Measurements from ENCODE around the gene ASAH2B.
"Not testable (repeated sequence)": the region's sequence is repeated elsewhere in the genome, so short reads cannot be mapped to it uniquely, and the experiment has no call there.

The ASAH2B gene

GRCh38 chr10:50739618-50740292 is at the start of gene ASAH2B:
Gene ASAH2B (plus strand): TSS chr10:50739936. CDS start chr10:50745131, 5,195 bp downstream.
- H3K36me3 ChIP-seq (ENCODE audit: control insufficient read depth in 2 of 2, insufficient read depth in 2 of 2, low read length in 2 of 2): no peaks in the 10 kb centered on the region
- peak within 1 kb of the TSS; percentile 48 to 76 for H3K27ac ChIP-seq (ENCODE audit: low read depth in 2 of 2, low read length in 2 of 2)
- H3K9ac ChIP-seq (ENCODE audit: low read depth in 1 of 2, low read length in 2 of 2): peak within 1 kb of the TSS; percentile 75
- no peaks in the 10 kb centered on the region for H3K9me3 ChIP-seq (ENCODE audit: control insufficient read depth in 2 of 2, low read length in 2 of 2)
- peaks cover 2 to 3% of the 10 kb centered on the region in 2 donors for H3K4me1 ChIP-seq (ENCODE audit: control insufficient read depth in 2 of 2, insufficient read depth in 2 of 2, low read length in 2 of 2)
- peak within 1 kb of the TSS; percentile 92 to 93 for H3K4me3 ChIP-seq (ENCODE audit: low read length in 2 of 2)
- no peaks in the 10 kb centered on the region for H3K27me3 ChIP-seq (ENCODE audit: control insufficient read depth in 2 of 2, insufficient read depth in 2 of 2, low read length in 2 of 2)

- H3K27me3 ChIP-seq (ENCODE audit: control insufficient read depth in 2 of 2, insufficient read depth in 2 of 2, low read length in 2 of 2); H3K27ac ChIP-seq (ENCODE audit: low read depth in 2 of 2, low read length in 2 of 2); H3K4me1 ChIP-seq (ENCODE audit: control insufficient read depth in 2 of 2, insufficient read depth in 2 of 2, low read length in 2 of 2); H3K9ac ChIP-seq (ENCODE audit: low read depth in 1 of 2, low read length in 2 of 2); H3K36me3 ChIP-seq (ENCODE audit: control insufficient read depth in 2 of 2, insufficient read depth in 2 of 2, low read length in 2 of 2); H3K4me3 ChIP-seq (ENCODE audit: low read length in 2 of 2); H3K9me3 ChIP-seq (ENCODE audit: control insufficient read depth in 2 of 2, low read length in 2 of 2): not testable (repeated sequence)
Measured at GRCh38 chr10:50697819-50698218, 41.9 kb upstream of the ASAH2B start.

GRCh38 chr10:50701947-50702346 is 37.8 kb upstream of the ASAH2B start:
- H3K27me3 ChIP-seq (ENCODE audit: control insufficient read depth in 2 of 2, insufficient read depth in 2 of 2, low read length in 2 of 2); H3K27ac ChIP-seq (ENCODE audit: low read depth in 2 of 2, low read length in 2 of 2); H3K36me3 ChIP-seq (ENCODE audit: control insufficient read depth in 2 of 2, insufficient read depth in 2 of 2, low read length in 2 of 2); H3K4me3 ChIP-seq (ENCODE audit: low read length in 2 of 2); H3K4me1 ChIP-seq (ENCODE audit: control insufficient read depth in 2 of 2, insufficient read depth in 2 of 2, low read length in 2 of 2); H3K9me3 ChIP-seq (ENCODE audit: control insufficient read depth in 2 of 2, low read length in 2 of 2); H3K9ac ChIP-seq (ENCODE audit: low read depth in 1 of 2, low read length in 2 of 2): not testable (repeated sequence)

- H3K27ac ChIP-seq (ENCODE audit: low read depth in 2 of 2, low read length in 2 of 2); H3K9ac ChIP-seq (ENCODE audit: low read depth in 1 of 2, low read length in 2 of 2); H3K36me3 ChIP-seq (ENCODE audit: control insufficient read depth in 2 of 2, insufficient read depth in 2 of 2, low read length in 2 of 2); H3K9me3 ChIP-seq (ENCODE audit: control insufficient read depth in 2 of 2, low read length in 2 of 2); H3K4me3 ChIP-seq (ENCODE audit: low read length in 2 of 2); H3K27me3 ChIP-seq (ENCODE audit: control insufficient read depth in 2 of 2, insufficient read depth in 2 of 2, low read length in 2 of 2); H3K4me1 ChIP-seq (ENCODE audit: control insufficient read depth in 2 of 2, insufficient read depth in 2 of 2, low read length in 2 of 2): not testable (repeated sequence)
Measured at GRCh38 chr10:50702997-50703396, 36.7 kb upstream of the ASAH2B start.

- not testable (repeated sequence) for H3K9ac ChIP-seq (ENCODE audit: low read depth in 1 of 2, low read length in 2 of 2); H3K27ac ChIP-seq (ENCODE audit: low read depth in 2 of 2, low read length in 2 of 2); H3K27me3 ChIP-seq (ENCODE audit: control insufficient read depth in 2 of 2, insufficient read depth in 2 of 2, low read length in 2 of 2); H3K36me3 ChIP-seq (ENCODE audit: control insufficient read depth in 2 of 2, insufficient read depth in 2 of 2, low read length in 2 of 2); H3K9me3 ChIP-seq (ENCODE audit: control insufficient read depth in 2 of 2, low read length in 2 of 2); H3K4me1 ChIP-seq (ENCODE audit: control insufficient read depth in 2 of 2, insufficient read depth in 2 of 2, low read length in 2 of 2); H3K4me3 ChIP-seq (ENCODE audit: low read length in 2 of 2)
Measured at GRCh38 chr10:50704436-50705079, 35.2 kb upstream of the ASAH2B start.

GRCh38 chr10:50706006-50706405 is 33.7 kb upstream of the ASAH2B start:
- H3K27me3 ChIP-seq (ENCODE audit: control insufficient read depth in 2 of 2, insufficient read depth in 2 of 2, low read length in 2 of 2); H3K4me3 ChIP-seq (ENCODE audit: low read length in 2 of 2); H3K4me1 ChIP-seq (ENCODE audit: control insufficient read depth in 2 of 2, insufficient read depth in 2 of 2, low read length in 2 of 2); H3K9ac ChIP-seq (ENCODE audit: low read depth in 1 of 2, low read length in 2 of 2); H3K9me3 ChIP-seq (ENCODE audit: control insufficient read depth in 2 of 2, low read length in 2 of 2); H3K27ac ChIP-seq (ENCODE audit: low read depth in 2 of 2, low read length in 2 of 2); H3K36me3 ChIP-seq (ENCODE audit: control insufficient read depth in 2 of 2, insufficient read depth in 2 of 2, low read length in 2 of 2): not testable (repeated sequence)

- not testable (repeated sequence) for H3K9ac ChIP-seq (ENCODE audit: low read depth in 1 of 2, low read length in 2 of 2); H3K9me3 ChIP-seq (ENCODE audit: control insufficient read depth in 2 of 2, low read length in 2 of 2); H3K4me1 ChIP-seq (ENCODE audit: control insufficient read depth in 2 of 2, insufficient read depth in 2 of 2, low read length in 2 of 2); H3K4me3 ChIP-seq (ENCODE audit: low read length in 2 of 2); H3K27me3 ChIP-seq (ENCODE audit: control insufficient read depth in 2 of 2, insufficient read depth in 2 of 2, low read length in 2 of 2); H3K27ac ChIP-seq (ENCODE audit: low read depth in 2 of 2, low read length in 2 of 2); H3K36me3 ChIP-seq (ENCODE audit: control insufficient read depth in 2 of 2, insufficient read depth in 2 of 2, low read length in 2 of 2)
Measured at GRCh38 chr10:50710241-50710640, 29.5 kb upstream of the ASAH2B start.

GRCh38 chr10:50723812-50724211 is 15.9 kb upstream of the ASAH2B start:
- H3K36me3 ChIP-seq (ENCODE audit: control insufficient read depth in 2 of 2, insufficient read depth in 2 of 2, low read length in 2 of 2); H3K4me3 ChIP-seq (ENCODE audit: low read length in 2 of 2); H3K27ac ChIP-seq (ENCODE audit: low read depth in 2 of 2, low read length in 2 of 2); H3K4me1 ChIP-seq (ENCODE audit: control insufficient read depth in 2 of 2, insufficient read depth in 2 of 2, low read length in 2 of 2); H3K27me3 ChIP-seq (ENCODE audit: control insufficient read depth in 2 of 2, insufficient read depth in 2 of 2, low read length in 2 of 2); H3K9ac ChIP-seq (ENCODE audit: low read depth in 1 of 2, low read length in 2 of 2); H3K9me3 ChIP-seq (ENCODE audit: control insufficient read depth in 2 of 2, low read length in 2 of 2): not testable (repeated sequence)

- H3K9me3 ChIP-seq (ENCODE audit: control insufficient read depth in 2 of 2, low read length in 2 of 2); H3K27ac ChIP-seq (ENCODE audit: low read depth in 2 of 2, low read length in 2 of 2); H3K9ac ChIP-seq (ENCODE audit: low read depth in 1 of 2, low read length in 2 of 2); H3K4me1 ChIP-seq (ENCODE audit: control insufficient read depth in 2 of 2, insufficient read depth in 2 of 2, low read length in 2 of 2); H3K36me3 ChIP-seq (ENCODE audit: control insufficient read depth in 2 of 2, insufficient read depth in 2 of 2, low read length in 2 of 2); H3K27me3 ChIP-seq (ENCODE audit: control insufficient read depth in 2 of 2, insufficient read depth in 2 of 2, low read length in 2 of 2); H3K4me3 ChIP-seq (ENCODE audit: low read length in 2 of 2): not testable (repeated sequence)
Measured at GRCh38 chr10:50728112-50728511, 11.6 kb upstream of the ASAH2B start.

- Histone ChIP-seq H3K4me3 (ENCODE audit: low read length in 2 of 2) (peak overlapping the region; percentile 92 to 93), H3K9ac (ENCODE audit: low read depth in 1 of 2, low read length in 2 of 2) (peak overlapping the region; percentile 75), H3K27ac (ENCODE audit: low read depth in 2 of 2, low read length in 2 of 2) (peak overlapping the region; percentile 48 to 76)
- H3K27me3 ChIP-seq (ENCODE audit: control insufficient read depth in 2 of 2, insufficient read depth in 2 of 2, low read length in 2 of 2); H3K4me1 ChIP-seq (ENCODE audit: control insufficient read depth in 2 of 2, insufficient read depth in 2 of 2, low read length in 2 of 2); H3K36me3 ChIP-seq (ENCODE audit: control insufficient read depth in 2 of 2, insufficient read depth in 2 of 2, low read length in 2 of 2); H3K9me3 ChIP-seq (ENCODE audit: control insufficient read depth in 2 of 2, low read length in 2 of 2): not testable (repeated sequence)
Measured at GRCh38 chr10:50738987-50739617, 634 bp upstream of the ASAH2B start.

Data from mucosa of rectum (tissue), 2 donors.